Type B pancreatic cell (in vitro differentiated cells): ENCODE data around the gene OSM. TPM values are rescaled to one million over a fixed set of nuclear protein-coding genes. Genes with fewer than 3 reads are reported as not detected.

ENCODE experiments used
- DNase-seq: peaks from one replicate; pipeline ENCODE4 v3.0.0; 2021; ENCODE audit warnings: mixed read lengths; ENCODE audit not compliant: unreplicated experiment; ENCODE audit errors: extremely low spot score
- H3K27ac Mint-ChIP-seq: 2 replicates; pipeline ENCODE4 v1.8.0; 2021; ENCODE audit warnings: mild to moderate bottlenecking, mixed read lengths
- H3K27me3 Mint-ChIP-seq: 2 replicates; pipeline ENCODE4 v1.8.0; 2021; ENCODE audit warnings: mixed read lengths
- H3K36me3 Mint-ChIP-seq: 2 replicates; pipeline ENCODE4 v1.8.0; 2021; ENCODE audit warnings: mixed read lengths
- H3K4me1 Mint-ChIP-seq: one replicate; pipeline ENCODE4 v1.8.0; 2021; ENCODE audit warnings: mixed read lengths; ENCODE audit not compliant: unreplicated experiment
- H3K4me3 Mint-ChIP-seq: 2 replicates; pipeline ENCODE4 v1.8.0; 2021; ENCODE audit warnings: mild to moderate bottlenecking, mixed read lengths
- H3K9me3 Mint-ChIP-seq: 2 replicates; pipeline ENCODE4 v1.8.0; 2021; ENCODE audit warnings: mixed read lengths
- CTCF ChIP-seq: fragments of 200-600 bp; sonication (generic); conservative IDR thresholded peaks from 2 replicates; pipeline ENCODE4 v1.5.0; 2021; ENCODE audit warnings: antibody characterized with exemption, mild to moderate bottlenecking
- total RNA-seq: library from RNA; stranded (reverse); gene quantifications from 2 replicates; pipeline ENCODE4 v1.2.1, GENCODE V29; 2021; ENCODE audit warnings: low replicate concordance

Gene OSM
- total RNA-seq, 1 donor from 2014 or later: not detected

DNA sequence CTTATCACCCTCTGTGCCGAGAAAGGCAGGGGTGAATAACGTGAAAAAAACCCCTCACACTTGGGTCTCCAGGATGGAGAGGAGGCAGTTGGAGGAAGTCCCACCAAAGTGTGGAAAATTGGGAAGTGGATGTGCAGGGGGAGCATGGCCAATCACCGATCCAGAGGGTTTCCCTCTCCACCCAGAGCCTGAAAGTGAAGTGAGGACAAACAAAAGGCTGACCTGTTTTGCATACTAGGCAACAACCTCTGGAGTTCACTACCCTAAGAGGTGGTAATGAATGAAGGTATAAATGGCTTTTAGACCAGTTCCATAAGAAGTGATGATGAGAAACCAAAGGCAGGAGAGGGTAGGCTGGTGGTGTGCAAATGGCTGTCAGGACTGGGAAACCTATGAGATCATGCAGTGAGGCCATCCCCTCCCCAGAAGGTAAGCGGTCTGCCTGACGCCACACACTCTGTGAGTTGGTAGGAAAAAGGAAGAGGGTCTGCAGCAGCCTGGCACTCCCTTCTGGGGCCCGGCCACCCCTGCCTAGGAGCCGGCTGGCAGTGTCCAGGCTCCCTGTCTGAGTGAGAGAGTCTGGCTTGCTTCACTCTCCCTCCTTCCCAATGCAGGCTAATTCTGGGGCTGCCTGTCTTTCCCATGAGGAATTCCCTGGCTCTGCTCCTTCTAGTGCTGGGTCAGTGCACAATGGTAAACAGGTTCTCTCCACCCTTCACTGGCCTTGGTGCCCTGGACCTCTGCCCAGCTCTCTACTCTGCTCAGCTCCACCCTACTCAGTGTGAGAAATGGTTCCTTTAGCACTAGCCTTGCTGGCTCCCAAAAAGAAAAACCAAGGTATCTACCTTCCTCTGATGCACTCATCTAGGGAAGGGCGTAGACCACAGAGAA lies 44.5 kb upstream of the OSM start:
- Mint-ChIP-seq H3K4me3 (peak overlapping the region; percentile 57), H3K9me3 (no peaks in the 10 kb centered on the region), H3K4me1 (peaks cover 58% of the 10 kb centered on the region), H3K36me3 (peaks cover 10% of the 10 kb centered on the region), H3K27ac (peak overlapping the region; percentile 80), H3K27me3 (no peaks in the 10 kb centered on the region)
- DNase-seq: no peak
- no peak for TF ChIP-seq CTCF

GRCh38 chr22:30309951-30310741 lies 43.5 kb upstream of the OSM start:
- no peak for TF ChIP-seq CTCF
- Mint-ChIP-seq H3K4me1 (peaks cover 68% of the 10 kb centered on the region), H3K9me3 (no peaks in the 10 kb centered on the region), H3K27me3 (no peaks in the 10 kb centered on the region), H3K27ac (peak overlapping the region; percentile 80), H3K4me3 (no peak overlapping the region), H3K36me3 (peaks cover 10% of the 10 kb centered on the region)
- no peak for DNase-seq

- DNase-seq: no peak
- H3K27me3 Mint-ChIP-seq: no peaks in the 10 kb centered on the region
- no peak for TF ChIP-seq CTCF
- H3K4me3 Mint-ChIP-seq: peak overlapping the region; percentile 13
- no peaks in the 10 kb centered on the region for H3K9me3 Mint-ChIP-seq
- H3K36me3 Mint-ChIP-seq: peaks cover 15% of the 10 kb centered on the region
- H3K4me1 Mint-ChIP-seq: peaks cover 74% of the 10 kb centered on the region
- H3K27ac Mint-ChIP-seq: peak overlapping the region; percentile 57
Measured at GRCh38 chr22:30308518-30309230, 42.0 kb upstream of the OSM start.

GRCh38 chr22:30308093-30308492 lies 41.4 kb upstream of the OSM start:
- H3K27ac Mint-ChIP-seq: peak overlapping the region; percentile 57

More at GRCh38 chr22:30308093-30308492, 41.4 kb upstream of the OSM start:
- no peak for TF ChIP-seq CTCF
- Mint-ChIP-seq H3K4me3 (peak overlapping the region; percentile 13), H3K36me3 (peaks cover 16% of the 10 kb centered on the region), H3K4me1 (peaks cover 76% of the 10 kb centered on the region), H3K27me3 (no peaks in the 10 kb centered on the region), H3K9me3 (no peaks in the 10 kb centered on the region)
- no peak for DNase-seq
